SK-N-SH treated with all-trans-retinoic acid at 6 μM for 48 hours (cell line): ENCODE data around the gene TP53AIP1.

Experiments used
- CSDC2 ChIP-seq: fragments of 250-450 bp; sonication (Bioruptor Pico); IDR thresholded peaks from 2 replicates; pipeline ENCODE4 v1.5.0; 2020; ENCODE audit warnings: mild to moderate bottlenecking, moderate library complexity
- POU6F1 ChIP-seq: fragments of 250-450 bp; sonication (Bioruptor Pico); IDR thresholded peaks from 2 replicates; pipeline ENCODE4 v1.8.0; 2021; ENCODE audit warnings: low read depth, mild to moderate bottlenecking, moderate library complexity, borderline replicate concordance
- RARB ChIP-seq: fragments of 250-450 bp; sonication (Bioruptor Pico); IDR thresholded peaks from 2 replicates; pipeline ENCODE4 v1.8.0; 2021; ENCODE audit warnings: mild to moderate bottlenecking, moderate library complexity
- SNAI2 ChIP-seq: fragments of 250-450 bp; sonication (Bioruptor Pico); IDR thresholded peaks from 2 replicates; pipeline ENCODE4 v1.5.0; 2020; ENCODE audit warnings: mild to moderate bottlenecking, moderate library complexity
- TCF4 ChIP-seq: fragments of 250-450 bp; sonication (Bioruptor Pico); IDR thresholded peaks from 2 replicates; pipeline ENCODE4 v1.8.0; 2021; ENCODE audit warnings: mild to moderate bottlenecking, moderate library complexity, borderline replicate concordance
- TOX ChIP-seq: fragments of 250-450 bp; sonication (Bioruptor Pico); IDR thresholded peaks from 2 replicates; pipeline ENCODE4 v1.8.0; 2021; ENCODE audit warnings: mild to moderate bottlenecking, moderate library complexity, borderline replicate concordance
- ZC3H10 ChIP-seq: fragments of 250-450 bp; sonication (Bioruptor Pico); IDR thresholded peaks from 2 replicates; pipeline ENCODE4 v1.5.1; 2021; ENCODE audit warnings: mild to moderate bottlenecking, moderate library complexity
- ZFP3 ChIP-seq: fragments of 250-450 bp; sonication (Bioruptor Pico); IDR thresholded peaks from 2 replicates; pipeline ENCODE4 v1.5.0; 2020; ENCODE audit warnings: mild to moderate bottlenecking, moderate library complexity
- TF ChIP-seq, protein P1 (sequence below): fragments of 250-450 bp; sonication (Bioruptor Pico); IDR thresholded peaks from 2 replicates; pipeline ENCODE4 v1.5.1; 2021; ENCODE audit warnings: mild to moderate bottlenecking, moderate library complexity
- TF ChIP-seq, protein P2 (sequence below): fragments of 250-450 bp; sonication (Bioruptor Pico); IDR thresholded peaks from 2 replicates; pipeline ENCODE4 v1.8.0; 2020; ENCODE audit warnings: mild to moderate bottlenecking, moderate library complexity, borderline replicate concordance

- no peak for TF ChIP-seq POU6F1 (CRISPR knock-in tag)
- no peak for TF ChIP-seq ZC3H10 (CRISPR knock-in tag)
- TF ChIP-seq RARB (CRISPR knock-in tag) = no peak
- TF ChIP-seq, protein P1, sequence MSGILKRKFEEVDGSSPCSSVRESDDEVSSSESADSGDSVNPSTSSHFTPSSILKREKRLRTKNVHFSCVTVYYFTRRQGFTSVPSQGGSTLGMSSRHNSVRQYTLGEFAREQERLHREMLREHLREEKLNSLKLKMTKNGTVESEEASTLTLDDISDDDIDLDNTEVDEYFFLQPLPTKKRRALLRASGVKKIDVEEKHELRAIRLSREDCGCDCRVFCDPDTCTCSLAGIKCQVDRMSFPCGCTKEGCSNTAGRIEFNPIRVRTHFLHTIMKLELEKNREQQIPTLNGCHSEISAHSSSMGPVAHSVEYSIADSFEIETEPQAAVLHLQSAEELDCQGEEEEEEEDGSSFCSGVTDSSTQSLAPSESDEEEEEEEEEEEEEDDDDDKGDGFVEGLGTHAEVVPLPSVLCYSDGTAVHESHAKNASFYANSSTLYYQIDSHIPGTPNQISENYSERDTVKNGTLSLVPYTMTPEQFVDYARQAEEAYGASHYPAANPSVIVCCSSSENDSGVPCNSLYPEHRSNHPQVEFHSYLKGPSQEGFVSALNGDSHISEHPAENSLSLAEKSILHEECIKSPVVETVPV (CRISPR knock-in tag) = no peak
- TF ChIP-seq TOX (CRISPR knock-in tag) = no peak
- TF ChIP-seq, protein P2, sequence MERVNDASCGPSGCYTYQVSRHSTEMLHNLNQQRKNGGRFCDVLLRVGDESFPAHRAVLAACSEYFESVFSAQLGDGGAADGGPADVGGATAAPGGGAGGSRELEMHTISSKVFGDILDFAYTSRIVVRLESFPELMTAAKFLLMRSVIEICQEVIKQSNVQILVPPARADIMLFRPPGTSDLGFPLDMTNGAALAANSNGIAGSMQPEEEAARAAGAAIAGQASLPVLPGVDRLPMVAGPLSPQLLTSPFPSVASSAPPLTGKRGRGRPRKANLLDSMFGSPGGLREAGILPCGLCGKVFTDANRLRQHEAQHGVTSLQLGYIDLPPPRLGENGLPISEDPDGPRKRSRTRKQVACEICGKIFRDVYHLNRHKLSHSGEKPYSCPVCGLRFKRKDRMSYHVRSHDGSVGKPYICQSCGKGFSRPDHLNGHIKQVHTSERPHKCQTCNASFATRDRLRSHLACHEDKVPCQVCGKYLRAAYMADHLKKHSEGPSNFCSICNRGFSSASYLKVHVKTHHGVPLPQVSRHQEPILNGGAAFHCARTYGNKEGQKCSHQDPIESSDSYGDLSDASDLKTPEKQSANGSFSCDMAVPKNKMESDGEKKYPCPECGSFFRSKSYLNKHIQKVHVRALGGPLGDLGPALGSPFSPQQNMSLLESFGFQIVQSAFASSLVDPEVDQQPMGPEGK (CRISPR knock-in tag) = no peak
- no peak for TF ChIP-seq TCF4
- TF ChIP-seq ZFP3 (CRISPR knock-in tag) = no peak
- no peak for TF ChIP-seq CSDC2 (CRISPR knock-in tag)
- no peak for TF ChIP-seq SNAI2 (CRISPR knock-in tag)
These were observed 37.9 kb downstream of the TP53AIP1 start for GRCh38 chr11:128904656-128905344.
